Raji (cell line): ENCODE measurements around the gene DCN.

Experiments used
- POLR2A ChIP-seq: IDR thresholded peaks from 2 replicates; pipeline ENCODE4 v1.6.1; 2011; ENCODE audit warnings: low read depth, low read length, control low read depth; ENCODE audit not compliant: insufficient read depth

Gene DCN

DNA sequence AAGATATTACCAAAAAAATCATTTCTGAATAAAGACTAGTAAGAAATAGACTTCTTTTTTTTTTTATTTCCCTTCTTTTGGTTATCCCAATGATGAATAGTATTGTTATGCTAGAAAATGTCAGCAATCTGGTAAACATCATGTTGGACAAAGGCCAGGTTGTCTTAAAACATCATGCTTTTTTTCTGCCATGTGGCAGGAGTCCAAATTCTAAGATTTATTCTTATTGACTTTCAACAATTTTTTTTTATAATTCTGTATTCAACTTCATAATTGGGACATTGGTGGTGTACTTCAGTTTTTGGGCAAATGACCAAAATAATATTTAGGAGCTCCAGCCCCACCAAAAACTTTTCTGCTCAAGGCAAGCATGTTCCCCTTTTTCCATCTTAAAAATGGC is 10.5 kb downstream of the DCN start:
- no peak for TF ChIP-seq POLR2A

GRCh38 chr12:91171476-91171875 is 11.1 kb downstream of the DCN start:
- no peak for TF ChIP-seq POLR2A

DNA sequence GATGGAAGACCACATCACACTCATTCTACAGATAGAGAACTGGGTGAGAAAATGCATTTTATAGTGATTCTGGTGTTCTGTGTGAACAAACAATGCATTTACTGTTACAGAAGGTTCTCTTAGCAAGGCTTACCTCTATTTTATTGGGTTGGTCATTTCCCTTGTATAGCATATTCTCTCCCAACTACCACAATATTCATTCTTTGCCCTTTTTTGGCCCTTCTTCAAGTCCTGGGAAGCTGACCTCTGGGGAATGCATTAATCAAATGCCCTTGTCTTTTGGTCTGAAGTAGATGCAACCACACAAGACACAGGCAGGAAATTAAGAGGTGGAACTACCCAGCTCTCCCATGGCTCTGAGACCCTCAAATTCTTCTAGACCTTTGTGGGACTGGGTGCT is 19.5 kb downstream of the DCN start:
- no peak for TF ChIP-seq POLR2A

DNA sequence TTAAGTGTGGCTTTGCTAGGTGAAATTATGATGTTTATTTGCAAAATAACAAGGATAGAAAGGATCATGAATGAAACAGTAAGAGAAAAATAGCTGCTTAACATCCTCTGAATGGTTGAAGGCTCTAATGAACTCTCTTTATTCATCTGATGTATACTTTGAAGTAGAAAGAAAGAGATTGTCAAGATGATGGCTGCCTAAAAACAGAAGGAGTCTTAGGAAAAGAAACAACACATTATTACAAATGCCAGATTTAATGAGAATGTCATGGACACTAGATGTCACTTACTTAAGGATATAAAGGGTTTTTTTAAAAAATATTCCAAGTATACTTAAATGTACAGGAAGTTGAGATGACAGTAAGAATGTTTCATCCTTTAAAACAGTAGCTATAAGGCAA is 21.6 kb downstream of the DCN start:
- TF ChIP-seq POLR2A = no peak

DNA sequence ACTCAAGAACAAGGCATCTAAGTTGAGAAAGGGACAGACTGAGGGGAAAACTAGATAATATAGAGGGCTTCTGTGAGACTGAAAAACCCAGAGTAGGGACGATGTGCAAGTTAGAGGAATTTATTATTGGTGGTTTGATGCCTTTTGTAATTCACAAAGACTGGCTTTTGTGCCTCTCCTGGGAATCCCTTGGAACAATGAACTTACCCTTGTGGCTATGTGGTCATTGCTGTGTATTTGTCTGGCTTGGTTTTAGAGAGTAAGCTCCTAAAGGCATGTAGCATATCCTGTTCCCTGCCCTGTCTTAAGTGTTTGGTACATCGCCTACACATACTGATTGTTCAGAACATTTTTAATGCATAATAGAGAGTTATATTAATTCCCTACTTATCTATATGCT is 26.6 kb downstream of the DCN start:
- TF ChIP-seq POLR2A = no peak

- TF ChIP-seq POLR2A = no peak
These were observed 28.5 kb downstream of the DCN start for GRCh38 chr12:91154131-91154530.

- no peak for TF ChIP-seq POLR2A
These were observed 38.6 kb downstream of the DCN start for GRCh38 chr12:91144053-91144452.

- TF ChIP-seq POLR2A = no peak
These were observed 39.4 kb downstream of the DCN start for GRCh38 chr12:91143206-91143605.

GRCh38 chr12:91142221-91142631 is 40.4 kb downstream of the DCN start:
- no peak for TF ChIP-seq POLR2A

DNA sequence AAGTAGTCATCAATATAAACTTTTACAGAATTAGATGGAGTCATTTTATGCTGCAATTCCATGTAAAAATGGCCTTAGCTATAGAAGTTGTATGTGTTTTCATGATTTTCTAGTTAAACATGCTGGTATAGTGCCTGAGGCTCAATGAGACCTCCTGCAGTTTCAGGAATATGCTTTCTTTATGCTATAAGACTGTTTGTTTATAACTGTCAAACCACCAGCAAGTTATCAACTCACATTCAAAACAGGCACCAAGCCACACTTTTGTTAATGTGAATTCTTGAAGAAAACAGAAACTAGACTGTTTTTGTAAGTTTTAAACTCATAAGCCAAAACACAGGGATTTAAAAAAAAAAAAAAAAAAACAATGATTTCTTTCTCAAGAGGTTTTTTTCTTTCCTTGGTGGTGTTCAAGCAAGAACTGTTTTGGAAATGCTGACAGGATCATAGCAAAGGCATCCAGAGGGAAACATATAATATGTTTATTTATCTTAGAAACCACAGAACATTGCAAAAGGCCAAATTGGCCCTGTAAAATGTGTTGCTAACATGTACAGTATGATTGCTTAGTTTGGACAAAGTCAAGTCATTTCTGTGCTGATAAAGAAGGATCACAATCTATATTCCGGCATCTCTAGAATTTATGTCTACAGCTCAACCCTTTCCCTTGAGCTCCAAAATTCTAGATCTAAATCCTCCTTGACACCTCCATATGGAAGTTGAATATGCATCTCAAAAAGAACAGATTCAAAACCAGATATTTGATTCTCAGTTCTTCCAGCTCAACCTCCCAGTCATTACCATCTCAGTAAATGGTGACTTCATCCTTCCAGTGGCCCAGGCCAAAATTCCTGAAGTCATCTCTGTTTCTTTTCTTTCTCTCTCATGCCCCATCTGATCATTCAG is 42.3 kb downstream of the DCN start:
- TF ChIP-seq POLR2A = no peak

DNA sequence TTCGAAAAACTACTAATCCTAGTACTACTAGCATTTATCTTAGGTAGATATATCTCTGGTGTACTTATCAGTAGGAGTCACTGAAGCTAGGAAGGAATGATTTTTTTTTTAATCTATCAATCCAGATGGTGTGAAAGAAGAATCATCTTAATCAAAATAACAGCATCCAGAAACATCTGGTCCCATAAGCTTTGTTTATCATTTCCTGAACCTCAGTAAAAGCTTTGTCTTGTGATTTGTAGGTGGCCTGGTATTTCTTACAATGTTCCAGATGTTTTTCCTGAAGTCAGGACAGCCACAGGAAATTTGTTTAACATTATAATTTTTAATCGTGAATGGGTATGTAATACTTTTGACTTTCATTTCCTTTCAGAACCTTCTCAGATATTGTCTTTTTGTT is 43.3 kb downstream of the DCN start:
- no peak for TF ChIP-seq POLR2A

GRCh38 chr12:91138337-91138920 is 44.2 kb downstream of the DCN start:
- TF ChIP-seq POLR2A = no peak

- TF ChIP-seq POLR2A = no peak
These were observed 48.7 kb downstream of the DCN start for GRCh38 chr12:91133871-91134270.

DNA sequence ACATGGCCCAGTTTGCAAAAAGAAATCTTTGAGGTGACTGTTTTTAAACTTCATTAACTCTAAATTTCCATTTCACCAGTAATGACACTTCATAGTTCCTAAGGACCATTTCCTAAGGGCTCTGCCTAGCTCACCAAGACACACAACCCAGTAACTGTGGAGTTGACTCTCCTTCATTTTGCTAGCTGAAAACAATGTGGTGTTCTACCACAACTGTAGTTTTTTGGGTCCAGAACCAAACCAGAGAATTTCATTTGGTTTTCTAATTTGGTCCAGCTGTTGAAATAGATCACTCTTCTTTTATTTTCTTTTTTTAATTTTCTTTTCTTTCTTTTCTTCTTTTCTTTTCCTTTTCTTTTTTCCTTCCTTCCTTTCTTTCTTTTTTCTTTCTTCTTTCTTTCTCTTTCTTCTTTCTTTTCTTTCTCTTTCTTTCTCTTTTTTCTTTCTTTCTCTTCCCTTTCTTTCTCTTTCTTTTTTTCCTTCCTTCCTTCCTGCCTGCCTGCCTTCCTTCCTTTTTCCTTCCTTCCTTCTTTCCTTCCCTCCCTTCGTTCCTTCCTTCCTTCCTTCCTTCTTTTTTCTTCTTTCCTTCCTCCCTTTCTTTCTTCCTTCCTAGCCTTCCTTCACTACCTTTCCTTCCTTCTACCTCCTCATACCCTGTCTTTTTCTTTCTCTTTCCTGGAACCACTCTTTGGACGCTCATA is 52.8 kb downstream of the DCN start:
- TF ChIP-seq POLR2A = no peak

DNA sequence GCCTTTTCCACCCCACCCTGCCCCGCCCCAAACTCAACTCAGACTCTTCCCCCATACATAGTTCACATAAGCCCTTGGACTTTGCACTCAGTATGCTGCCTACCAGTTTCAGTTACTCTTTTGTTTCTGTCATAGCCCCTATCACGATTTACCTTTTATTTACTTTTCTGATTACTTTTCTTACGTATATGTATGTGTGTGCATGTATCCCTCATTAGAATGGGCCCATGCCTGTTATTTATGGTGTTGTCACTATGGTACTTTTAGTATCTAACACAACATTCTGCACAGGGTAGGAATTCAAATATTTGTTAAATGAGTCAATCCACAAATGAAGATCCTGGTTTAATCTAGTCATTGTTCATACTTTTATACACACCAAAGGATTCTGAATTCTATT is 54.9 kb downstream of the DCN start:
- TF ChIP-seq POLR2A = no peak

- TF ChIP-seq POLR2A = no peak
These were observed 55.3 kb downstream of the DCN start for GRCh38 chr12:91127306-91127705.

DNA sequence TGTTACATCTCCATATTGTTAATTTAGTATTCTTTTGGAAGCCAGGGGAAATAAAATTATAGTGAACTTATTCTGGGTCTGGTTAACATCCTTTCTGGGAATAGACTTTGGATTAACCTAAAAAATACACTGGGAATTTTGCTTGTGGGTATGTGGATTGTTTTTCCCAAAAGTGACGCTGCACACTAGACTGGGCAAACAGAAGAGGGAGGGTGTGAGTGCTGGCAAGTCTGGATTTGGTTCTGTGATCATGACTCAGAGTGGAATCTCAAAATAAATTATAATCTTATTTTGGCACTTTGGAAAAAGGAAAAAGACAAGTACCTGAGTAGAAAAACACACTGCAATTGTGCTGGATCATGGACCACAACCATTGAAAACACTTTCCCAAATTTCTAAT is 56.1 kb downstream of the DCN start:
- no peak for TF ChIP-seq POLR2A
